T follicular helper cell (primary cell): ENCODE data around the gene RBFOX1.
"Not testable (repeated sequence)": the region's sequence is repeated elsewhere in the genome, so short reads cannot be mapped to it uniquely, and the experiment has no call there.

ENCODE experiments used
- DNase-seq: peaks from one replicate; pipeline ENCODE4 v3.0.0-alpha.2; 2020; ENCODE audit warnings: low read depth

Gene RBFOX1

GRCh38 chr16:7471268-7471667 lies 138.6 kb downstream of the RBFOX1 start:
- DNase-seq, result no peak

GRCh38 chr16:7482032-7482431 lies 149.4 kb downstream of the RBFOX1 start:
- no peak for DNase-seq

GRCh38 chr16:7482596-7483290 lies 150.1 kb downstream of the RBFOX1 start:
- no peak for DNase-seq

GRCh38 chr16:7487574-7488323 lies 155.1 kb downstream of the RBFOX1 start:
- DNase-seq, result no peak

GRCh38 chr16:7492122-7492521 lies 159.5 kb downstream of the RBFOX1 start:
- no peak for DNase-seq

GRCh38 chr16:7493133-7493532 lies 160.5 kb downstream of the RBFOX1 start:
- no peak for DNase-seq

GRCh38 chr16:7497691-7498090 lies 165.0 kb downstream of the RBFOX1 start:
- no peak for DNase-seq

GRCh38 chr16:7501868-7502267 lies 169.2 kb downstream of the RBFOX1 start:
- no peak for DNase-seq

GRCh38 chr16:7502591-7503157 lies 170.0 kb downstream of the RBFOX1 start:
- DNase-seq, result not testable (repeated sequence)

GRCh38 chr16:7503666-7504065 lies 171.0 kb downstream of the RBFOX1 start:
- no peak for DNase-seq

GRCh38 chr16:7504844-7505243 lies 172.2 kb downstream of the RBFOX1 start:
- no peak for DNase-seq

- no peak for DNase-seq
Measured at GRCh38 chr16:7505495-7505894, 172.8 kb downstream of the RBFOX1 start.

- no peak for DNase-seq
Measured at GRCh38 chr16:7506363-7506762, 173.7 kb downstream of the RBFOX1 start.

GRCh38 chr16:7508656-7509055 lies 176.0 kb downstream of the RBFOX1 start:
- DNase-seq, result no peak

GRCh38 chr16:7509963-7510601 lies 177.4 kb downstream of the RBFOX1 start:
- DNase-seq, result no peak

- no peak for DNase-seq
Measured at GRCh38 chr16:7511549-7512260, 179.1 kb downstream of the RBFOX1 start.

- DNase-seq, result no peak
Measured at GRCh38 chr16:7512503-7512902, 179.9 kb downstream of the RBFOX1 start.

GRCh38 chr16:7513429-7513828 lies 180.8 kb downstream of the RBFOX1 start:
- no peak for DNase-seq

- no peak for DNase-seq
Measured at GRCh38 chr16:7515543-7515942, 182.9 kb downstream of the RBFOX1 start.

GRCh38 chr16:7517496-7517895 lies 184.9 kb downstream of the RBFOX1 start:
- DNase-seq, result no peak

- DNase-seq, result no peak
Measured at GRCh38 chr16:7518158-7518557, 185.5 kb downstream of the RBFOX1 start.

GRCh38 chr16:7521834-7522233 lies 189.2 kb downstream of the RBFOX1 start:
- no peak for DNase-seq
